Midbrain (tissue), 1 donor: ENCODE measurements around the gene MYF6.

Experiments used
- DNase-seq: peaks from one replicate; lab custom pipeline; 2025; lab: John Stamatoyannopoulos, UW

Gene MYF6

GRCh38 chr12:80707830-80708258 is 410 bp downstream of the MYF6 start:
- no peak for DNase-seq

- no peak for DNase-seq
Observed at GRCh38 chr12:80708259-80708974, 983 bp downstream of the MYF6 start.

GRCh38 chr12:80708975-80709328 is 1.5 kb downstream of the MYF6 start:
- DNase-seq: no peak

GRCh38 chr12:80709811-80710726 is 2.6 kb downstream of the MYF6 start:
- DNase-seq: no peak

- DNase-seq: no peak
Observed at GRCh38 chr12:80710727-80711449, 3.5 kb downstream of the MYF6 start.

- DNase-seq: no peak
Observed at GRCh38 chr12:80711866-80712265, 4.4 kb downstream of the MYF6 start.

- no peak for DNase-seq
Observed at GRCh38 chr12:80712866-80713265, 5.4 kb downstream of the MYF6 start.

- DNase-seq: no peak
Observed at GRCh38 chr12:80713419-80713818, 6.0 kb downstream of the MYF6 start.

GRCh38 chr12:80714055-80714454 is 6.6 kb downstream of the MYF6 start:
- DNase-seq: no peak

- no peak for DNase-seq
Observed at GRCh38 chr12:80714846-80715245, 7.4 kb downstream of the MYF6 start.

GRCh38 chr12:80715713-80716249 is 8.3 kb downstream of the MYF6 start:
- no peak for DNase-seq

GRCh38 chr12:80716696-80717469 is 9.4 kb downstream of the MYF6 start, which contains the start of gene MYF5:
Gene MYF5 (plus strand): TSS chr12:80716912. CDS start chr12:80717064, 152 bp downstream.
- DNase-seq: no peak

- DNase-seq: no peak
Observed at GRCh38 chr12:80717856-80718255, 10.4 kb downstream of the MYF6 start.

- DNase-seq: no peak
Observed at GRCh38 chr12:80720516-80720915, 13.1 kb downstream of the MYF6 start.

- DNase-seq: no peak
Observed at GRCh38 chr12:80721326-80721725, 13.9 kb downstream of the MYF6 start.

- no peak for DNase-seq
Observed at GRCh38 chr12:80745851-80746505, 38.5 kb downstream of the MYF6 start.

- DNase-seq: no peak
Observed at GRCh38 chr12:80747800-80748199, 40.4 kb downstream of the MYF6 start.

GRCh38 chr12:80749456-80749855 is 42.0 kb downstream of the MYF6 start:
- DNase-seq: no peak

- DNase-seq: no peak
Observed at GRCh38 chr12:80752464-80752863, 45.0 kb downstream of the MYF6 start.

GRCh38 chr12:80754274-80754673 is 46.8 kb downstream of the MYF6 start:
- DNase-seq: no peak

- no peak for DNase-seq
Observed at GRCh38 chr12:80756875-80757274, 49.4 kb downstream of the MYF6 start.
